GM04504 (cell line): ENCODE results near the gene SYT1.

Experiments
- DNase-seq: peaks from one replicate; pipeline ENCODE4 v3.0.0-alpha.2; 2012; ENCODE audit warnings: low read depth

The SYT1 gene

DNA sequence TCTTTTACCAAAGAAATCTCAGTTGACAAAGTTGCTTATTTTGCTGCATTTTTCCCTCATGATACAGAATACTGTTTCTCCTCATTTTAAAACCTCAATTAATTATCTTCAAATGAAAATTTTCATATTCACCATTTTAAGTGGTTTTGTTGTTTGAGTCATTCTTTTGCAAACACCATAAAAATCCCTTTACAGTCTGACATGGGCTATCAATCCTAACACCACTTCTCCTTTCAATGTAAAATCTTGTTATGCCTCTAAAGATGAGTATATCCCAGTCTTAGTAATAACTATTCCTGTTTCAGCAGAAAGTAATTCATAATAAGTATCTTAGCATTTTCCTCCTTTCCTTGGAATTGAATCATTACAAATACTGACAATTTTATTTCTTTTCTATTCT is 192.2 kb downstream of the SYT1 start:
- no peak for DNase-seq

DNA sequence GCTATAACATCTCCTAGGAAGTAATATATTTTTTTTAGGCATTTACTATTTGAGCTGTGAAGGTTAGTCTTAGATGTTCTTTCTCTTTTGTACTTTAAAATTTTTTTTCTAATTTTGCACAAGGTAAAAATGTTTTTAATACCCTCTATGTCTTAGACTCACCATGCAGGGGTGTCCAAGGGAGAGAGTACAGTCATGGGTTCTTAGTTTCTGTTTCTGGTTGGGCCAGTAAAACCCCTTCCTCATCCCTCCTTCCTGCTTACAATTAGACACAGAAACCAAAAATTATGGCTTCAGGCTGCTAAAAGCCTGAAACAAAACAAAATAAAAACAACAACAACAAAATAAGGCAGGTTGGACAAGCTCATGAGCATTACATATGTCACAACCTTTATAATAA is 193.0 kb downstream of the SYT1 start:
- DNase-seq = no peak

DNA sequence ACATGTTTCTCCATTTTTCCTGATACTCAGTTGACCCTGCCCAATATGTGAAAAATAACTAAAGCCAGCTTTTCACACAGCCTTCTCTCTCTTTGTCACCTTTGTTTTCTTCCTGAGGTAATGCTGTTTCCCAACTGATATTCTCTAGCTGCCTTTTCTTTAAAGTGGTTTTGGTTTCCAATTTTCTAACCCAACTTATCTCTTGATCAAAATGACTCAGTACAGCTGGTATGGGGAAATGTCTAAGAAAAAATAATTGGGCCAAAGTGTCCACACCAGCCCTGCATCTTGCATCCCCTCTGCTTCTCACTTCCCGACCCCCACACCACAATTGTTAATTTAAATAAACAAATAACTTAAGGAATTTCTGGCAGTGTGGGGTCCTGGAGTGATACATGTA is 193.8 kb downstream of the SYT1 start:
- no peak for DNase-seq

GRCh38 chr12:79059557-79059956 is 195.0 kb downstream of the SYT1 start:
- no peak for DNase-seq

GRCh38 chr12:79063258-79063657 is 198.7 kb downstream of the SYT1 start:
- DNase-seq = no peak

DNA sequence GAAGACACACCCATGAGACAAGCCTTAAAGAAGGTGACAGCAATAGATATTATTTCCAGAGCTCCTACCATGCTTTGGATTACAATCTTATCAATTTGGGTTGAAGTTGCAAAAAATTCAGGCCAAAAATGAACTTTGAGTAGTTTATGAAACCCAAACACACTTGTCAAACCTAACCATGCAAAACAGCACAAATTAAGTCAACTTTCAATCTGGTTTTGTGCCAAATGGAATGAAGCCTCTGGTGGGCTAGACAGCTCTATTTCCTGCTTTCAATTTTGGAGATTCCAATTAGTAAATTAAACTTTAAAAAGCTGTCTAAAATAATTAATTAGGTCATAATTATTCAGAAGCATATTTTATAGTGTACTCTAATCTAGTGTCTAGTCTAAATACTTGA is 203.4 kb downstream of the SYT1 start:
- DNase-seq = no peak

DNA sequence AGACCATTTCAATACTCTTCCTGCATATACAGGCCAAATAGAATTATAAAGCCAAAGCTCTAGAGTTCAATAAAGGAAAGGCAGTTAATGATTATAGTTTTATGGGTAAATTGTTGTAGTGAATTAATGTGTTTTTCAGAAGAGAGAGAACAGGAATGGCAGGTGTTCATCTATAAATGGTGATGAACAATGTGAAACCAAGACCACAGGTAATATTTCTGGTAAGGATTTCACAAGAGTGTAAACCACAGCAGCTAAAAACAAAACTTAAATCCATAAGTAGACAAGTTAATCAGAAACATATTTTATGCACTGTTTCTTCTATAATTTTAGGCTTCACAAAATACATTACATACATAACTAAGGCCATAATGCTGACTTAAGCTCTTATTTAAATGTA is 204.4 kb downstream of the SYT1 start:
- DNase-seq = no peak

- no peak for DNase-seq
These were observed 206.9 kb downstream of the SYT1 start for GRCh38 chr12:79071498-79071897.

DNA sequence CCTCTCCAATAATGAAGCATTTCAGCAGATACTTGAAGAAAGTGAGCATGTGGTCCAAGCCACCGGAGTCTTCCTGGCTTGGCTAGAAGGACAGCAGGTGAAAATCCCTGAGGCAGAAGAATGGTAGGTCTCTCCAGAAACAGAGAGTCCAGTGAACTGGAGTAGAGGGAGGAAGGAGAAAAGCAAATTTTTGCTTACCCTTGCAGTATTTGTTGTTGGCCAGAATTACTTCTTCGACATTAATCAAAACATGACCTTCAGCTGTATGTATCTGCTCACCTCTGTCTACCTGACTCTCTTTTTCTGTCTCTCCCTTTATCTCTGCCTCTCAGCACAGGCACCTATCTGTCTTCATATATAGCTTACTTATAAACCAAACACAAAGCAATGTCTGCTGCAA is 208.9 kb downstream of the SYT1 start:
- DNase-seq = no peak

DNA sequence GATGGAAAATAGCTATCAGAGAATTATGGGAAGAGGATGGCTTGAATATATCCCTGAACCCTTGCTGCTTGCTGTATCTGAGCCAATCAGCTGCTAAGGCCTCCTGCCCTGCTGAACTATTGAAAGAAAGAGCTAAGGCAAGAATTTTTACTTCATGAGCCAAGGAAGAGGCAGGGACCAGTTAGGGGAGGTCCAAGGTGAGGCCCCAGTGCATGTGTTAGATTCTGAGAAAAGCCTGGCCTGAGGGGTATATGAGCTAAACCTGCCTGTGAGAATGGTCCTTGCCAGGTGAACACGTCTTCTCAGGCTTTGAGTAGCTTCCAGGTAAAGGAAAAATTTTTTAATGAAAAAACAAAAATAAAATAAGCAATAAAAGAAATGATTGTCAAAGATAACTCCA is 218.0 kb downstream of the SYT1 start:
- no peak for DNase-seq

DNA sequence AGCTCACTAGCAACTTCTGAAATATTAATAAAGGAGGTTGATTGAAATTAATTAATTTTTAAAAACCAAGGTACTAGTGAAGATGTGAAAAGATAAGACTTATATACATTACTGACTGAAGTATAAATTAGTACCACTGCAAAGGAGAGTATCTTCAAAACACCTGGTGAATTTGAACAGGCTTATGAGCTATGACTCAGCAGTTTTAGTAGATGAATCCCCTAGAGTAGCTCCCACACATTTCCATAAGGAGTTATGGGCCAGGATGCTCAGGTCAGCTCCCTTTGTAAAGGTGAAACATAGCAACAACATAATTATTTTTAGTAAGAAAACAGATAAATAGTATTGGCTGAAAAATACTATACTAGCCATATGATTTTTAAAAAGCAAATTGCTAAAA is 218.6 kb downstream of the SYT1 start:
- DNase-seq = no peak

- no peak for DNase-seq
These were observed 220.6 kb downstream of the SYT1 start for GRCh38 chr12:79085106-79085682.

- no peak for DNase-seq
These were observed 222.1 kb downstream of the SYT1 start for GRCh38 chr12:79086541-79087296.

DNA sequence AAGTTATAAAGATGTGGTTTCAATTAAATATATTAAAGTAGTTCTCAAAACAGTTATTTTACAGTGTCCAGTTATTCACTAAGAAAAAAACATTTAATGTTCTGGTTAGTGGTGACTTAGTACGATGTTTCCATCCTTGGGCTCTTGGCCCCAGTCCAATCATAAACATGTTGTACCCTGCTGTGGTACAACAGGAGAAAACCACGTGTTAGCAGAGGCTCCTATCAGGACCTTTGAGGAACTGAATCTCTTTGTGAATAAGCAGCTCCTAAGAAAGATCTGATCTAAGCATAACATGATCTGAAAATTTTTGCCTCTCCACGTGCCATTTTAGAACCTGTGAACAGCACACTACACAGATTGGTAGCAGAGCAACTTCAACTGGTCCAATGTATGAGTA is 234.0 kb downstream of the SYT1 start:
- no peak for DNase-seq

- DNase-seq = no peak
These were observed 244.4 kb downstream of the SYT1 start for GRCh38 chr12:79108962-79109361.

GRCh38 chr12:79114896-79115295 is 250.3 kb downstream of the SYT1 start:
- DNase-seq = no peak

DNA sequence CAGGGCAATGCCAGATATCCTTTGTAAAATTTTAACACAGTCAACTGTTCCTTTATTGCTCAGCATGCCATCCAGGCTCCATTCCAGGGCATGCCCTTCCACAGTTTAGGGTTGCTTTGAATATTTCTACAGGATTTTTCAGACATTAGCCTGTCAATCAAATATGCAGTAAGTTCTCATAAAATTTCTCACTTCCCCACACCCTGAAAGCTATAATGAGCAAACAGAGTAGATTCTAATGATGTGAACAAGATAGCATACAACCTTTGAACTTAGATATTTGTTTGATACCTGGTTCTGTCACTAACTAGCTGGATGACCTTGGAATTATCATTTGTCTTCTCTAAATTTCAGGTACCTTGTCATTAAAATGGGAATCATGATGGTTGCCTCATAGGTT is 251.2 kb downstream of the SYT1 start:
- DNase-seq = no peak

- no peak for DNase-seq
These were observed 255.2 kb downstream of the SYT1 start for GRCh38 chr12:79119796-79120195.

- no peak for DNase-seq
These were observed 256.9 kb downstream of the SYT1 start for GRCh38 chr12:79121486-79121885.

GRCh38 chr12:79124385-79124784 is 259.8 kb downstream of the SYT1 start:
- no peak for DNase-seq

GRCh38 chr12:79125358-79125757 is 260.8 kb downstream of the SYT1 start:
- DNase-seq = no peak

DNA sequence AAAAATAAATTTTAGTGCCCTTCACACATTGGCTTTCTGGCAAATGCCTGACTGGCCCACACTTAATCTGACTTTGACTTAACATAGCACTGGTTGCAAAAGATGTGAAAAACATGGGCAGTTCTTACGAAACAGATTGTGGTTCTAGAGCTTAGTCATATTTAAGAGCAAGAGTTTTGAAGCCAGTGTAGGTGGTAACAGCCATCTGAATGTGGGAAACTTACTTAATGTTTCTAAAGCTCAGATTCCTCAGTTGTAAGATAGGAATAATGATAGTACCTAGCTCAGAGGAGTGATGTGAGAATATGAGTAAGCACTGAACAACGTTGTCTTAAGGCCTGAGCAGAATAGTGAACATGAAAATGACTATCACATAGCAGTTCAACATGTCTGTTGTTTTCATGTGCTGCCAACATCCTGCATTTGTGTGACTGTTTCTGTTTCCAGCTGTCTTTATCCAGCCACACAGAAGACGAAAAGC is 262.7 kb downstream of the SYT1 start:
- peak; percentile 52 for DNase-seq

GRCh38 chr12:79128956-79129355 is 264.4 kb downstream of the SYT1 start:
- no peak for DNase-seq

DNA sequence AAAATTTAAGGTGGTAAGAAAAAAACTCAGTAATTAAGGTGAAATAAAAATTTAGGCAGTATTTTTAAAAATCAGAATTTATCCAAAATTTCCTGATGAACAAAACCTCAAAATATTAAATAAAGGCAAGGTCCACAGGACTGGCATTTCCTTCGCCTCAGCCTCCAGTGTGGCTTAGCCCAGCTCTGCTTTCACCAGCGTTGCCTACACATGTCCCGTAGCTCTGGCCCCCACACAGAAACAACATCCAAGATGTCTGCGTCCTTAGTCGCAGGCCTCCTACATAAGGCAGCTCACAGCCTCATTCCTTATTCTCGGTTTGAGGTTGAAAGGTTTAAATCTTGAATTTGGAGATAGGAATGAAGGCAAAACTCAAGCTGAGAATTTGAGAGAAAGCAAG is 274.3 kb downstream of the SYT1 start:
- DNase-seq = no peak
